Measurements from ENCODE around the gene NR5A2.

Gene NR5A2

DNA sequence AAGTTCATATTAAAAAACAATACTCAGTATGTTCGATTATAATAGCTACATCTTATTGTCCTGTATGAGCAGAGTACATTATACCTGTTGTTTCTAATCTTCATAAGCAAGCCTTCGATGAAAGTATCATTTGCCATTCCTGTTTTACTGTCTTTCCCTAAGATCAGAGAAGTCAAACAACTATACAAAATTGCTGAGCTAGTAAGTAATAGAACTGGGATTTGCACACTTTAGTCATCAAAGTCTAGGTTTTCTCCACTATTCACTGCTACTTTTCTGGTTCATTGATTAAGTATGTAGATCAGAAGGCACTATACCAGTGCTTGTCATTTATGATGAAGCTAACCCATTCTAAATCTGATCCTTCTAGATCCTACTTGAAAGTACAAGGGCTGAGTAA lies 108.9 kb downstream of the NR5A2 start:
- no peak overlapping the region for H3K27ac ChIP-seq
- no peak for TF ChIP-seq ZFX (IDR thresholded peaks at IDR 0.05; ENCODE audit: borderline replicate concordance)
- TF ChIP-seq, protein P1, sequence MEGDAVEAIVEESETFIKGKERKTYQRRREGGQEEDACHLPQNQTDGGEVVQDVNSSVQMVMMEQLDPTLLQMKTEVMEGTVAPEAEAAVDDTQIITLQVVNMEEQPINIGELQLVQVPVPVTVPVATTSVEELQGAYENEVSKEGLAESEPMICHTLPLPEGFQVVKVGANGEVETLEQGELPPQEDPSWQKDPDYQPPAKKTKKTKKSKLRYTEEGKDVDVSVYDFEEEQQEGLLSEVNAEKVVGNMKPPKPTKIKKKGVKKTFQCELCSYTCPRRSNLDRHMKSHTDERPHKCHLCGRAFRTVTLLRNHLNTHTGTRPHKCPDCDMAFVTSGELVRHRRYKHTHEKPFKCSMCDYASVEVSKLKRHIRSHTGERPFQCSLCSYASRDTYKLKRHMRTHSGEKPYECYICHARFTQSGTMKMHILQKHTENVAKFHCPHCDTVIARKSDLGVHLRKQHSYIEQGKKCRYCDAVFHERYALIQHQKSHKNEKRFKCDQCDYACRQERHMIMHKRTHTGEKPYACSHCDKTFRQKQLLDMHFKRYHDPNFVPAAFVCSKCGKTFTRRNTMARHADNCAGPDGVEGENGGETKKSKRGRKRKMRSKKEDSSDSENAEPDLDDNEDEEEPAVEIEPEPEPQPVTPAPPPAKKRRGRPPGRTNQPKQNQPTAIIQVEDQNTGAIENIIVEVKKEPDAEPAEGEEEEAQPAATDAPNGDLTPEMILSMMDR (IDR thresholded peaks at IDR 0.05): no peak

- TF ChIP-seq, protein P1 (IDR thresholded peaks at IDR 0.05): peak; percentile 94
- no peak for TF ChIP-seq ZFX (IDR thresholded peaks at IDR 0.05; ENCODE audit: borderline replicate concordance)
- H3K27ac ChIP-seq: no peak overlapping the region
These were observed 112.2 kb downstream of the NR5A2 start for GRCh38 chr1:200139661-200140250.

- TF ChIP-seq, protein P1 (IDR thresholded peaks at IDR 0.05): no peak
- no peak for TF ChIP-seq ZFX (IDR thresholded peaks at IDR 0.05; ENCODE audit: borderline replicate concordance)
- H3K27ac ChIP-seq: no peak overlapping the region
These were observed 115.8 kb downstream of the NR5A2 start for GRCh38 chr1:200143347-200143746.

DNA sequence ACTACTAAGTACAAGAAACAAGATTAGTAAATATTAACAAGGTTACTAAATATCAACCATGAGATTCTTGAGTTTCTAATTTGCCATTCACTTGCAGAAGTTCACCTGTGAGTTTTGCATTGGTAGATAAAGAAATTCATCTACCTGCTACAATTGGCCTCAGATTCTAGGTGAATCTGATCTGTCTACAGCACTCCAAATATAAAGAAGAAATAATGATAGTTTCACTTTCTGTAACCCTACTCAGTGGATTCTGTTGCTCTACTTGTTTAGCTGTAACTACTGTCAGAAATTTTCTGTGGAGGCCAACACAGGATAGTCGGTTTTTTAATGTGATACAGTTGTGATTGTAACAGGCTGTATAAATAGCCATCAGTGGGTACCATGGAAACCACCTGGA lies 118.6 kb downstream of the NR5A2 start:
- TF ChIP-seq ZFX (IDR thresholded peaks at IDR 0.05; ENCODE audit: borderline replicate concordance): no peak
- TF ChIP-seq, protein P1 (IDR thresholded peaks at IDR 0.05): no peak
- no peak overlapping the region for H3K27ac ChIP-seq

- TF ChIP-seq ZFX (IDR thresholded peaks at IDR 0.05; ENCODE audit: borderline replicate concordance): no peak
- TF ChIP-seq, protein P1 (IDR thresholded peaks at IDR 0.05): no peak
- H3K27ac ChIP-seq: no peak overlapping the region
These were observed 119.6 kb downstream of the NR5A2 start for GRCh38 chr1:200147094-200147493.

- H3K27ac ChIP-seq: no peak overlapping the region
- TF ChIP-seq ZFX (IDR thresholded peaks at IDR 0.05; ENCODE audit: borderline replicate concordance): no peak
- TF ChIP-seq, protein P1 (IDR thresholded peaks at IDR 0.05): no peak
These were observed 120.2 kb downstream of the NR5A2 start for GRCh38 chr1:200147742-200148141.

DNA sequence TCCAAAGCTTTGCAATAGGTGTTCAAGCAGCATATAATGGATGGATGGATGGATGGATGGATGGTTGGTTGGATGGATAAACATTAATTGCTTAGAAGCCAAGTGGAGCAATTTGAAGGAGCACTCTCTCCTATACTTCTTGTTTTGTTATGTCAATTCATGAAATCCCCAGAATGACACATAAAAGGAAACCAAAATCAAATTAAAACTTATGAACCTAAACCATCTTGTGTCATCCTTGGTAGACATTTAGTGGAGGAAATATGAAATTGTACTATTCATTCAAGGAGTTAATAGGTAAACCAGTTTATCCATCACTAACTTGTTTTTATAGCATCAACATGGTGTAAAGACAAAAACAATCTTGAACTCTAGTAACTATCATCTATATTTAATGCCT lies 122.5 kb downstream of the NR5A2 start:
- no peak overlapping the region for H3K27ac ChIP-seq
- TF ChIP-seq ZFX (IDR thresholded peaks at IDR 0.05; ENCODE audit: borderline replicate concordance): no peak
- TF ChIP-seq, protein P1 (IDR thresholded peaks at IDR 0.05): no peak

Measured in 22Rv1 (cell line).